GM23338 (cell line): ENCODE data around the gene CARD9. TPM values are rescaled to one million over a fixed set of nuclear protein-coding genes. Genes with fewer than 3 reads are reported as not detected.

Experiments
- ATAC-seq: fragments of 200-7000 bp; cut with Tn5 transposase; 3 replicates; pipeline ENCODE4 v1.9.1; 2020
- DNase-seq: peaks from one replicate; pipeline ENCODE4 v3.0.0-alpha.2; 2015; ENCODE audit warnings: low spot score
- H2AFZ ChIP-seq: fragments of 200-600 bp; sonication (generic); 2 replicates; pipeline ENCODE4 v1.8.0; 2016; ENCODE audit warnings: antibody characterized with exemption, mild to moderate bottlenecking, moderate library complexity
- H3F3A ChIP-seq: fragments of 200-600 bp; sonication (generic); replicated peaks from 2 replicates; pipeline ENCODE4 v1.8.0; 2017; ENCODE audit warnings: antibody characterized with exemption, mixed run types, low read depth
- H3K27ac ChIP-seq: fragments of 200-600 bp; sonication (generic); 2 replicates; pipeline ENCODE4 v1.6.1; 2016; ENCODE audit warnings: low read depth
- H3K27me3 ChIP-seq: fragments of 200-600 bp; sonication (generic); 2 replicates; pipeline ENCODE4 v1.8.0; 2016; ENCODE audit warnings: mild to moderate bottlenecking, mixed run types, moderate library complexity; ENCODE audit not compliant: insufficient read depth
- H3K36me3 ChIP-seq: fragments of 200-600 bp; sonication (generic); 2 replicates; pipeline ENCODE4 v1.8.0; 2016; ENCODE audit warnings: mild to moderate bottlenecking; ENCODE audit not compliant: insufficient read depth
- H3K4me1 ChIP-seq: fragments of 200-600 bp; sonication (generic); 2 replicates; pipeline ENCODE4 v1.8.0; 2016; ENCODE audit warnings: mild to moderate bottlenecking, moderate library complexity; ENCODE audit not compliant: insufficient read depth
- H3K4me2 ChIP-seq: fragments of 200-600 bp; sonication (generic); 2 replicates; pipeline ENCODE4 v1.7.1; 2017; ENCODE audit warnings: mixed run types
- H3K4me3 ChIP-seq: fragments of 200-600 bp; sonication (generic); 2 replicates; pipeline ENCODE4 v1.6.1; 2016; ENCODE audit warnings: mixed run types
- H3K79me2 ChIP-seq: fragments of 200-600 bp; sonication (generic); replicated peaks from 2 replicates; pipeline ENCODE4 v1.8.0; 2017; ENCODE audit warnings: mild to moderate bottlenecking; ENCODE audit not compliant: insufficient read depth
- H3K9me2 ChIP-seq: fragments of 200-600 bp; sonication (generic); 2 replicates; pipeline ENCODE4 v1.8.0; 2017; ENCODE audit not compliant: insufficient read depth
- H4K20me1 ChIP-seq: fragments of 200-600 bp; sonication (generic); replicated peaks from 2 replicates; pipeline ENCODE4 v1.8.0; 2017; ENCODE audit warnings: mild to moderate bottlenecking; ENCODE audit not compliant: insufficient read depth
- H3K27ac Mint-ChIP-seq: 2 replicates; pipeline ENCODE4 v1.8.0; 2020; ENCODE audit warnings: inconsistent platforms, mild to moderate bottlenecking, moderate library complexity, mixed read lengths
- H3K27me3 Mint-ChIP-seq: 3 replicates; pipeline ENCODE4 v1.8.0; 2022; ENCODE audit warnings: low read depth, mild to moderate bottlenecking, moderate library complexity, mixed read lengths, inconsistent platforms; ENCODE audit not compliant: insufficient read depth, poor library complexity
- H3K36me3 Mint-ChIP-seq: 3 replicates; pipeline ENCODE4 v1.8.0; 2021; ENCODE audit warnings: low read depth, mild to moderate bottlenecking, inconsistent platforms, moderate library complexity, mixed read lengths
- H3K4me1 Mint-ChIP-seq: 3 replicates; pipeline ENCODE4 v1.8.0; 2020; ENCODE audit warnings: mild to moderate bottlenecking, inconsistent platforms, mixed read lengths
- H3K4me3 Mint-ChIP-seq: 3 replicates; pipeline ENCODE4 v1.8.0; 2021; ENCODE audit warnings: moderate library complexity, mild to moderate bottlenecking, inconsistent platforms, mixed read lengths
- H3K9me3 Mint-ChIP-seq: 3 replicates; pipeline ENCODE4 v1.8.0; 2020; ENCODE audit warnings: moderate library complexity, mild to moderate bottlenecking, inconsistent platforms, mixed read lengths
- CREB1 ChIP-seq: fragments of 250-450 bp; sonication (Bioruptor Pico); IDR thresholded peaks from 2 replicates; pipeline ENCODE4 v1.5.0; 2020; ENCODE audit warnings: low read depth, mild to moderate bottlenecking, moderate library complexity
- EZH2 ChIP-seq: fragments of 200-600 bp; sonication (generic); IDR thresholded peaks from one replicate; pipeline ENCODE4 v1.8.0; 2017; ENCODE audit warnings: antibody characterized with exemption, mild to moderate bottlenecking, low read depth; ENCODE audit not compliant: unreplicated experiment
- EZH2phosphoT487 ChIP-seq: fragments of 200-600 bp; sonication (generic); IDR thresholded peaks from one replicate; pipeline ENCODE4 v1.8.1; 2018; ENCODE audit warnings: antibody characterized with exemption; ENCODE audit not compliant: unreplicated experiment
- JUNB ChIP-seq: IDR thresholded peaks from one replicate; pipeline ENCODE4 v1.6.1; 2016; ENCODE audit warnings: antibody characterized with exemption; ENCODE audit not compliant: unreplicated experiment
- NANOG ChIP-seq: IDR thresholded peaks from 2 replicates; pipeline ENCODE4 v1.6.1; 2016; ENCODE audit warnings: antibody characterized with exemption, borderline replicate concordance
- POLR2AphosphoS5 ChIP-seq: IDR thresholded peaks from 2 replicates; pipeline ENCODE4 v1.6.1; 2016; ENCODE audit warnings: antibody characterized with exemption, low read depth
- STAT1 ChIP-seq: IDR thresholded peaks from one replicate; pipeline ENCODE4 v1.6.1; 2016; ENCODE audit warnings: antibody characterized with exemption; ENCODE audit not compliant: unreplicated experiment
- ZNF114 ChIP-seq: fragments of 250-450 bp; sonication (Bioruptor Pico); IDR thresholded peaks from 2 replicates; pipeline ENCODE4 v1.5.0; 2020; ENCODE audit warnings: mild to moderate bottlenecking, moderate library complexity
- ZNF331 ChIP-seq: fragments of 250-450 bp; sonication (Bioruptor Pico); IDR thresholded peaks from 2 replicates; pipeline ENCODE4 v1.5.0; 2020; ENCODE audit warnings: low read depth, mild to moderate bottlenecking, moderate library complexity
- polyA plus RNA-seq: library from polyadenylated mRNA; unstranded; fragments of >200 nt; fragmentation: Nextera tagmentation; extraction: Ambion mirVana; gene quantifications from 2 replicates; pipeline ENCODE4 v1.2.1, GENCODE V29; 2016
- total RNA-seq: library from RNA; depleted of rRNA; stranded (reverse); fragments of >200 nt; shearing (Covaris generic); gene quantifications from 2 replicates; pipeline ENCODE4 v1.2.3, GENCODE V29; 2014
- TF ChIP-seq, protein P1 (sequence below): IDR thresholded peaks from 2 replicates; pipeline ENCODE4 v1.6.1; 2016; ENCODE audit warnings: antibody characterized with exemption

Gene CARD9
- total and polyA plus RNA-seq, 2 experiments from 2014 or later: 0.49 to 0.63 TPM

DNA sequence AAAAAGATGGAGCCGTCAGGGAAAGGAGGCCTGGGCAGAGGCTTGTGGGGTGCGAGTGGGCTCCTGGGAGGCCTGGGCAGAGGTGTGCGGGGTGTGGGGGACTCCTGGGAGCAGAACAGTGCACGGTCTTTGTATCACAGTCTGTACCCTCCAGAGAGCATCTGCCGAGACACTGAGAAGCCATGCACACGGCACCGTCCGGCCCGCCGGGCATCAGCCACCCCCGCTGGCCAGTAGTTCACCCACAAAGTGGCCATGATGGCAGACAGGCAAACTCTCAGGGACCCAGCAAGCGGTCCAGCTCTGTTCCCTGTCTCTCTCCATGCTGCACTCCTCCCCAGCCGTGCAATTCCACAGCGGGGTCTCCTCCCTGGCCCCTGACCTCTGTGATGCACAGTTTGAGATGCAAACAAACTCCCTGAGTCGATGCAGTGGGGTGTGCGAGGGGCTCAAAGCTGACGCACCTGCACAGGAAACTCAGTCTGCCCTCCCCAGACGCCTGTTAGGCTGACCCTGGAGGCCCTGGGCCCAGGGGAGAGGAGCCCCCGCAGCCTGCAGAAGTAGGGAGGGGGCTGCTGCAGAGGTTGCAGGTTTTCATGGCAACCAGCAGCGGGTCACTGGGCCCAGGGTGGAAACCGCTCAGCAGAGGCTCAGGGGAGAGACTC, 55.2 kb downstream of the CARD9 start:
- Histone ChIP-seq H3K27me3 (no peaks in the 10 kb centered on the region), H3K27ac (no peak overlapping the region), H3K4me2 (no peak overlapping the region), H3K4me3 (no peak overlapping the region), H3K36me3 (no peaks in the 10 kb centered on the region), H3F3A (no peaks in the 10 kb centered on the region), H3K4me1 (no peaks in the 10 kb centered on the region), H3K9me2 (no peaks in the 10 kb centered on the region), H3K79me2 (no peaks in the 10 kb centered on the region), H4K20me1 (no peaks in the 10 kb centered on the region), H2AFZ (no peak overlapping the region)
- H3K4me1 Mint-ChIP-seq: no peaks in the 10 kb centered on the region
- ATAC-seq (no peak), DNase-seq (no peak)
- H3K27me3 Mint-ChIP-seq: peaks cover 13% of the 10 kb centered on the region
- no peak overlapping the region for H3K4me3 Mint-ChIP-seq
- no peak overlapping the region for H3K27ac Mint-ChIP-seq
- no peak for TF ChIP-seq CREB1 (CRISPR knock-in tag)
- TF ChIP-seq NANOG: no peak
- no peak for TF ChIP-seq EZH2
- no peak for TF ChIP-seq ZNF114 (CRISPR knock-in tag)
- TF ChIP-seq POLR2AphosphoS5: no peak
- no peak for TF ChIP-seq JUNB
- no peak for TF ChIP-seq STAT1
- no peak for TF ChIP-seq EZH2phosphoT487
- TF ChIP-seq ZNF331 (CRISPR knock-in tag): no peak
- H3K9me3 Mint-ChIP-seq: peaks cover 17% of the 10 kb centered on the region
- H3K36me3 Mint-ChIP-seq: no peaks in the 10 kb centered on the region; the same call in 2 of the 3 replicates

DNA sequence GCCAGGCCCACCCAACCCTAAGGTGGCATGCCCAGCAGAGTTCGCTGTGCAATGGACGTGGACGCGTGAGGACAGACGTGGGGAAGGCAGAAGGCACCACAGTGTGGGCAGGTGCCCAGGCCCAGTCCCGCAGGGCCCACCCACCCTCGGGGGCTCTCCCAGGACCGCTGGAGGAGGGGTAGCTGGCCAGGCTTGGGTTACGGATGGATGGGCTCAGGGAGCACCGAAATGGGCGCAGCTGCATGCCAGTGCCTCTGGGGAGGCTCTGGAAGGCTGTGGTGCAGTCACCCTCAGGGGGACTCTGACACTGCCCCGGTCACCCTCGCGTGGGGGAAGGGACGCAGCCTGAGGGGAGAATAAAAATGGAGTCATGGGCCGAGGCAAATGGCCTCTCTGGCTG, 55.8 kb downstream of the CARD9 start:
- no peak overlapping the region for H3K27ac ChIP-seq
- no peaks in the 10 kb centered on the region for H3K4me1 Mint-ChIP-seq
- no peaks in the 10 kb centered on the region for H3K27me3 ChIP-seq
- H3K79me2 ChIP-seq: no peaks in the 10 kb centered on the region
- H3K4me2 ChIP-seq: no peak overlapping the region
- no peaks in the 10 kb centered on the region for H4K20me1 ChIP-seq
- H3K27ac Mint-ChIP-seq: no peak overlapping the region
- peaks cover 13% of the 10 kb centered on the region for H3K27me3 Mint-ChIP-seq
- H3F3A ChIP-seq: no peaks in the 10 kb centered on the region
- ATAC-seq (no peak), DNase-seq (no peak)
- H2AFZ ChIP-seq: no peak overlapping the region
- H3K9me2 ChIP-seq: no peaks in the 10 kb centered on the region
- no peak overlapping the region for H3K4me3 ChIP-seq
- H3K4me1 ChIP-seq: no peaks in the 10 kb centered on the region
- H3K36me3 ChIP-seq: no peaks in the 10 kb centered on the region
- H3K4me3 Mint-ChIP-seq: no peak overlapping the region
- TF ChIP-seq ZNF114 (CRISPR knock-in tag) (no peak), CREB1 (CRISPR knock-in tag) (no peak)
- TF ChIP-seq, protein P1, sequence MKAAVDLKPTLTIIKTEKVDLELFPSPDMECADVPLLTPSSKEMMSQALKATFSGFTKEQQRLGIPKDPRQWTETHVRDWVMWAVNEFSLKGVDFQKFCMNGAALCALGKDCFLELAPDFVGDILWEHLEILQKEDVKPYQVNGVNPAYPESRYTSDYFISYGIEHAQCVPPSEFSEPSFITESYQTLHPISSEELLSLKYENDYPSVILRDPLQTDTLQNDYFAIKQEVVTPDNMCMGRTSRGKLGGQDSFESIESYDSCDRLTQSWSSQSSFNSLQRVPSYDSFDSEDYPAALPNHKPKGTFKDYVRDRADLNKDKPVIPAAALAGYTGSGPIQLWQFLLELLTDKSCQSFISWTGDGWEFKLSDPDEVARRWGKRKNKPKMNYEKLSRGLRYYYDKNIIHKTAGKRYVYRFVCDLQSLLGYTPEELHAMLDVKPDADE: no peak
- H3K36me3 Mint-ChIP-seq: no peaks in the 10 kb centered on the region; the same call in 2 of the 3 replicates
- H3K9me3 Mint-ChIP-seq: peaks cover 17% of the 10 kb centered on the region
